CD14-positive monocyte (primary cell): ENCODE data around the gene GPC5. TPM values are rescaled to one million over a fixed set of nuclear protein-coding genes. Genes with fewer than 3 reads are reported as not detected.

Experiments
- DNase-seq, 3 donors: peaks; one replicate each; pipeline ENCODE4 v3.0.0-alpha.2; 2011 to 2022
- H2AFZ ChIP-seq: 2 replicates; pipeline ENCODE4 v1.6.0; 2012; ENCODE audit warnings: mild to moderate bottlenecking, low read depth, low read length, inconsistent platforms; ENCODE audit not compliant: insufficient read depth, poor library complexity, severe bottlenecking
- H3K27ac ChIP-seq, 2 donors: 1 replicate in 1 of 2; 2 replicates in 1 of 2; pipeline ENCODE4 v1.5.1; 2012 to 2013; ENCODE audit warnings: low read length in 2 of 2, control low read depth in 1 of 2, inconsistent platforms in 1 of 2, low read depth in 1 of 2, mild to moderate bottlenecking in 1 of 2
- H3K27me3 ChIP-seq, 2 donors: one replicate each; pipeline versions ENCODE4 v1.6.0 to v1.6.1; 2011 to 2013; ENCODE audit warnings: low read length in 2 of 2; ENCODE audit not compliant: control insufficient read depth in 2 of 2, insufficient read depth in 2 of 2
- H3K36me3 ChIP-seq, 2 donors: replicated peaks in 1 of 2; 1 replicate in 1 of 2; 2 replicates in 1 of 2; pipeline versions ENCODE4 v1.5.1 to v1.6.1; 2012 to 2013; ENCODE audit warnings: low read length in 2 of 2, control low read depth in 1 of 2, inconsistent platforms in 1 of 2, mild to moderate bottlenecking in 1 of 2; ENCODE audit not compliant: insufficient read depth in 2 of 2, control insufficient read depth in 1 of 2
- H3K4me1 ChIP-seq, 2 donors: 1 replicate in 1 of 2; 2 replicates in 1 of 2; pipeline versions ENCODE4 v1.5.1 to v1.6.1; 2012 to 2013; ENCODE audit warnings: low read length in 2 of 2, control low read depth in 1 of 2, inconsistent platforms in 1 of 2, mild to moderate bottlenecking in 1 of 2, moderate library complexity in 1 of 2; ENCODE audit not compliant: insufficient read depth in 2 of 2, control insufficient read depth in 1 of 2
- H3K4me2 ChIP-seq: replicated peaks from 2 replicates; pipeline ENCODE3; 2012; ENCODE audit warnings: low read length, moderate library complexity, mild to moderate bottlenecking; ENCODE audit not compliant: poor library complexity, severe bottlenecking; ENCODE audit errors: extremely low read depth
- H3K4me3 ChIP-seq, 3 experiments: fragments of 200-600 bp in 1 of 3; sonication (generic) in 1 of 3; replicated peaks in 1 of 3; 1 replicate in 2 of 3; 2 replicates in 1 of 3; pipeline ENCODE4 v1.5.1; 2011 to 2013; ENCODE audit warnings: low read length in 3 of 3, mild to moderate bottlenecking in 3 of 3, control low read depth in 2 of 3, low read depth in 2 of 3, inconsistent platforms in 1 of 3, moderate library complexity in 1 of 3
- H3K79me2 ChIP-seq: 2 replicates; pipeline ENCODE4 v1.6.0; 2012; ENCODE audit warnings: mild to moderate bottlenecking, control low read depth, inconsistent platforms, low read length, moderate library complexity; ENCODE audit not compliant: insufficient read depth
- H3K9ac ChIP-seq: 2 replicates; pipeline ENCODE4 v1.6.0; 2017; ENCODE audit warnings: low read length, mild to moderate bottlenecking; ENCODE audit not compliant: insufficient read depth, poor library complexity, severe bottlenecking
- H3K9me3 ChIP-seq, 2 donors: replicated peaks in 1 of 2; 1 replicate in 1 of 2; 2 replicates in 1 of 2; pipeline versions ENCODE4 v1.5.1 to v1.6.1; 2012 to 2013; ENCODE audit warnings: low read length in 2 of 2, control low read depth in 1 of 2; ENCODE audit not compliant: control insufficient read depth in 1 of 2, insufficient read depth in 1 of 2
- H4K20me1 ChIP-seq: 2 replicates; pipeline ENCODE4 v1.6.0; 2012; ENCODE audit warnings: mild to moderate bottlenecking, low read length, control low read depth, moderate library complexity; ENCODE audit not compliant: insufficient read depth
- H3K27ac Mint-ChIP-seq, 7 donors: one replicate each; pipeline ENCODE4 v1.8.0; 2020; ENCODE audit warnings: mild to moderate bottlenecking in 7 of 7, mixed read lengths in 7 of 7, moderate library complexity in 6 of 7, inconsistent platforms in 2 of 7
- H3K27me3 Mint-ChIP-seq, 3 donors: one replicate each; pipeline ENCODE4 v1.8.0; 2021 to 2022; ENCODE audit warnings: low read depth in 3 of 3, mild to moderate bottlenecking in 3 of 3, mixed read lengths in 3 of 3, moderate library complexity in 3 of 3, inconsistent platforms in 1 of 3
- H3K36me3 Mint-ChIP-seq, 2 donors: one replicate each; pipeline ENCODE4 v1.8.0; 2020; ENCODE audit warnings: mixed read lengths in 2 of 2, inconsistent platforms in 1 of 2, mild to moderate bottlenecking in 1 of 2
- H3K4me1 Mint-ChIP-seq: one replicate; pipeline ENCODE4 v1.8.0; 2020; ENCODE audit warnings: mild to moderate bottlenecking, mixed read lengths
- H3K4me3 Mint-ChIP-seq, 2 donors: one replicate each; pipeline ENCODE4 v1.8.0; 2020; ENCODE audit warnings: mild to moderate bottlenecking in 2 of 2, mixed read lengths in 2 of 2, moderate library complexity in 1 of 2
- H3K9me3 Mint-ChIP-seq, 7 donors: one replicate each; pipeline ENCODE4 v1.8.0; 2020 to 2022; ENCODE audit warnings: mixed read lengths in 7 of 7, mild to moderate bottlenecking in 6 of 7, moderate library complexity in 6 of 7, inconsistent platforms in 2 of 7
- CTCF ChIP-seq: fragments of 200-600 bp; IDR thresholded peaks from one replicate; pipeline ENCODE4 v1.8.0; 2022; ENCODE audit warnings: antibody characterized with exemption, mild to moderate bottlenecking
- WGBS: methylation state at CpG from one replicate; pipeline ENCODE4 v1.1.5; 2013; ENCODE audit warnings: missing lambda C conversion rate; ENCODE audit not compliant: insufficient coverage; 5-methylcytosine and 5-hydroxymethylcytosine counted together
- intact Hi-C, 2 donors: fragments of 100-400 bp; cut with micrococcal nuclease; formaldehyde crosslinking; loops; one replicate each; pipeline versions ENCODE4 v1.15.0 to v1.15.1; 2023
- polyA plus RNA-seq, 3 donors: library from polyadenylated mRNA; depleted of rRNA in 1 of 3; unstranded in 2 of 3; stranded (reverse) in 1 of 3; fragments of 300-500 nt in 2 of 3; fragments of >200 nt in 1 of 3; fragmentation: Illumina TruSeq in 2 of 3; gene quantifications; 1 replicate in 2 of 3; 2 replicates in 1 of 3; pipeline ENCODE4 v1.2.3, GENCODE V29; 2012 to 2021

Gene GPC5
- polyA plus RNA-seq, 3 donors: not detected

- H3K36me3 ChIP-seq: no peaks in the 10 kb centered on the region
- H3K4me3 ChIP-seq: no peak overlapping the region
- no peaks in the 10 kb centered on the region for H3K36me3 Mint-ChIP-seq
- H3K27me3 ChIP-seq: no peaks in the 10 kb centered on the region
- H3K79me2 ChIP-seq: no peaks in the 10 kb centered on the region
- TF ChIP-seq CTCF: no peak
- no peaks in the 10 kb centered on the region for H3K4me1 ChIP-seq
- no peak overlapping the region for H2AFZ ChIP-seq
- H3K27ac Mint-ChIP-seq: no peak overlapping the region
- 60% methylated on average over 1 of the region's 2 CpGs for WGBS
- intact Hi-C loops: no loop called here
- peaks cover 2 to 7% (median 3%) of the 10 kb centered on the region in 7 donors for H3K9me3 Mint-ChIP-seq
- H3K4me3 Mint-ChIP-seq: no peak overlapping the region
- no peak for DNase-seq
- no peaks in the 10 kb centered on the region for H3K4me1 Mint-ChIP-seq
- no peak overlapping the region for H3K9ac ChIP-seq
- no peak overlapping the region for H3K4me2 ChIP-seq
- H3K9me3 ChIP-seq: peaks cover 14 to 17% of the 10 kb centered on the region in 2 donors
- no peaks in the 10 kb centered on the region for H4K20me1 ChIP-seq
- no peak overlapping the region for H3K27ac ChIP-seq
- no peaks in the 10 kb centered on the region for H3K27me3 Mint-ChIP-seq
Observed at GRCh38 chr13:92510416-92510815, 1112.0 kb downstream of the GPC5 start.

- Histone ChIP-seq H3K4me1 (no peaks in the 10 kb centered on the region), H3K9me3 (peaks cover 23 to 25% of the 10 kb centered on the region in 2 donors), H3K4me3 (no peak overlapping the region), H3K27me3 (no peaks in the 10 kb centered on the region), H4K20me1 (no peaks in the 10 kb centered on the region), H3K79me2 (no peaks in the 10 kb centered on the region), H3K9ac (no peak overlapping the region), H3K27ac (no peak overlapping the region), H3K36me3 (no peaks in the 10 kb centered on the region), H3K4me2 (no peak overlapping the region), H2AFZ (no peak overlapping the region)
- H3K4me3 Mint-ChIP-seq: no peak overlapping the region
- H3K27me3 Mint-ChIP-seq: no peaks in the 10 kb centered on the region
- H3K36me3 Mint-ChIP-seq: no peaks in the 10 kb centered on the region
- no peak overlapping the region for H3K27ac Mint-ChIP-seq
- no peak for DNase-seq
- TF ChIP-seq CTCF: no peak
- 81% methylated on average over 9 of the region's 9 CpGs for WGBS
- H3K9me3 Mint-ChIP-seq: peaks cover 5 to 18% (median 10%) of the 10 kb centered on the region in 7 donors
- intact Hi-C loops: no loop called here
- H3K4me1 Mint-ChIP-seq: no peaks in the 10 kb centered on the region
Observed at GRCh38 chr13:92512852-92513251, 1114.4 kb downstream of the GPC5 start.
